MM.1S (cell line): Measurements from ENCODE around the gene MVB12B.

ENCODE experiments used
- CTCF ChIP-seq: fragments of 300-600 bp; sonication (generic); IDR thresholded peaks from 2 replicates; pipeline ENCODE4 v1.5.1; 2016; ENCODE audit warnings: antibody characterized with exemption, low read length, mixed read lengths
- EZH2 ChIP-seq: fragments of 300-600 bp; sonication (generic); optimal IDR thresholded peaks from 2 replicates; pipeline ENCODE3; 2017; ENCODE audit warnings: low read depth, mild to moderate bottlenecking, antibody characterized with exemption, low read length, mixed read lengths

- TF ChIP-seq CTCF (no peak), EZH2 (no peak)
Measured at GRCh38 chr9:126551812-126552211, 225.2 kb downstream of the MVB12B start.
